Bronchial epithelial cell (primary cell): ENCODE data around the gene APLP2. TPM values are rescaled to one million over a fixed set of nuclear protein-coding genes. Genes with fewer than 3 reads are reported as not detected.

Experiments used
- DNase-seq: peaks from one replicate; pipeline ENCODE4 v3.0.0-alpha.2; 2010; ENCODE audit warnings: low read depth
- FAIRE-seq: peaks from 2 replicates; lab custom pipeline; 2011; peaks lifted over from hg19 to GRCh38; lab: Jason Lieb, UNC
- H3K27me3 ChIP-seq: 2 replicates; pipeline ENCODE4 v1.5.1; 2011; ENCODE audit warnings: low read length; ENCODE audit not compliant: control insufficient read depth, insufficient read depth
- H3K36me3 ChIP-seq: 2 replicates; pipeline ENCODE4 v1.5.1; 2011; ENCODE audit warnings: low read length; ENCODE audit not compliant: control insufficient read depth, insufficient read depth
- H3K4me3 ChIP-seq: 2 replicates; pipeline ENCODE4 v1.5.1; 2011; ENCODE audit warnings: mild to moderate bottlenecking, low read depth, low read length, control low read depth
- total RNA-seq: library from RNA; depleted of rRNA; stranded (reverse); fragments of >200 nt; gene quantifications from 2 replicates; pipeline ENCODE4 v1.2.1, GENCODE V29; 2014
- TF ChIP-seq, protein P1 (sequence below): IDR thresholded peaks from 2 replicates; pipeline ENCODE4 v1.5.1; 2011; ENCODE audit warnings: mild to moderate bottlenecking, moderate library complexity, low read length, control low read depth, inconsistent platforms; ENCODE audit not compliant: insufficient read depth, severe bottlenecking

Gene APLP2
- total RNA-seq, 1 donor from 2014 or later = 504 TPM

DNA sequence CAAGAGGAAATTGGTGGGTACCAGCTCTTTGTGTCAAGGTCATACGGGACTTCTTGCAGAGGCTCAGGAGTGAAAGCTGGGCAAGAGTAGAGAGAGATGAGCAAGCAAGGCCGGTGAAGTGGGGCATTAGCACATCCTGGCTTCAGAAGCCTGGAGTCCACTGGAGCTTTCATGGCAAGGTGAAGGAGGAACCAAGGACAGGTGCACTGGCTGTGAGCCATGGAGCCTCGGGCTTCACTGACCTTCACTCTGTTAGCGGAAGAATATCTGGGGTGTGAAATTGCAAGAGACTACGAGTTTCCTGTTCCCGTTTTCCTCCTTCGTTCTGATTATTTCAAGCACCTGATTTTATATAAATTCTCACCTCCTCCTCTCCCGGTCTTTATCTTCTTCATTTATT is 64.0 kb downstream of the APLP2 start:
- H3K27me3 ChIP-seq = no peaks in the 10 kb centered on the region
- TF ChIP-seq, protein P1, sequence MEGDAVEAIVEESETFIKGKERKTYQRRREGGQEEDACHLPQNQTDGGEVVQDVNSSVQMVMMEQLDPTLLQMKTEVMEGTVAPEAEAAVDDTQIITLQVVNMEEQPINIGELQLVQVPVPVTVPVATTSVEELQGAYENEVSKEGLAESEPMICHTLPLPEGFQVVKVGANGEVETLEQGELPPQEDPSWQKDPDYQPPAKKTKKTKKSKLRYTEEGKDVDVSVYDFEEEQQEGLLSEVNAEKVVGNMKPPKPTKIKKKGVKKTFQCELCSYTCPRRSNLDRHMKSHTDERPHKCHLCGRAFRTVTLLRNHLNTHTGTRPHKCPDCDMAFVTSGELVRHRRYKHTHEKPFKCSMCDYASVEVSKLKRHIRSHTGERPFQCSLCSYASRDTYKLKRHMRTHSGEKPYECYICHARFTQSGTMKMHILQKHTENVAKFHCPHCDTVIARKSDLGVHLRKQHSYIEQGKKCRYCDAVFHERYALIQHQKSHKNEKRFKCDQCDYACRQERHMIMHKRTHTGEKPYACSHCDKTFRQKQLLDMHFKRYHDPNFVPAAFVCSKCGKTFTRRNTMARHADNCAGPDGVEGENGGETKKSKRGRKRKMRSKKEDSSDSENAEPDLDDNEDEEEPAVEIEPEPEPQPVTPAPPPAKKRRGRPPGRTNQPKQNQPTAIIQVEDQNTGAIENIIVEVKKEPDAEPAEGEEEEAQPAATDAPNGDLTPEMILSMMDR = no peak
- FAIRE-seq = no peak
- no peak for DNase-seq
- H3K36me3 ChIP-seq = peaks cover 32% of the 10 kb centered on the region
- H3K4me3 ChIP-seq = no peak overlapping the region

DNA sequence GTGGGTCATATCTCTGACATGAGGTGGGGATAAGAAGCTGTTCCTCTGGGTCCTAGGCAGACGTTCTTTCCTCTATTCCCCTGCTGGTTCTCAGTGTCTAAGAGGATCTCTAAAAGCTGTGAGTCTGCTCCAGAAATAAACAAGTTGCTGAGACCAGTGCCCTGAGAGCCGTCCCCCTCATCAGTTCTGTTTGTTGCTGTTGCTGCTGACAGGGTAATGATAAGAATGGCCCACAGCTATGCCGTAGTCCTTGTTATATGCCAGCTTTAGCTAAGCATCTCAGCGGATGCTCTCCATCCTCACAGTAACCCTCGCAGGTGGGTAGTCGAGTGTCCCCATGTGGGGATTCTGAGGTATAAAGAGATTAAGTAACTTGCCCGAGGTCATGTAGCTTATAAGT is 66.4 kb downstream of the APLP2 start:
- TF ChIP-seq, protein P1 = no peak
- Histone ChIP-seq H3K36me3 (peaks cover 32% of the 10 kb centered on the region), H3K4me3 (no peak overlapping the region), H3K27me3 (no peaks in the 10 kb centered on the region)
- no peak for DNase-seq
- peak; percentile 73 for FAIRE-seq

DNA sequence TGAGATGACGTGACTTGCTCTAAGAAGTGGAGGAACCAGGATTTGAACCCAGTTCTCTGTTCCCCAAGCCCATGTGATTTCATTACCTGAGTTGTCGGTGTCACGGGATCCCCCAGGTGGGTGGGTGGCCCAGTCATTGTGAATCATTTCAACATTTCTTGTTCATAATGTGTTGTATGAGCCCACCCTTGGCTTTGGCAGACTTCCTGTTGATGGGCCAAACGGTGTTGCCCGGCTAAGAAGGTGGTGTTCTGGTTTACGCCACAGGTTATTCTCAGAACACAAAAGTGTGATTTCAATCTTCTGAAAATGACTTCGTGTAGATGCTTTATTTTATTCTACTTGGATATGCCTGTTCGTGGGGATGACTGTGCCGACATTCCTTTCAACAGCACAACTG is 68.3 kb downstream of the APLP2 start:
- TF ChIP-seq, protein P1 = no peak
- Histone ChIP-seq H3K4me3 (no peak overlapping the region), H3K27me3 (no peaks in the 10 kb centered on the region), H3K36me3 (peaks cover 45% of the 10 kb centered on the region)
- no peak for DNase-seq
- no peak for FAIRE-seq

DNA sequence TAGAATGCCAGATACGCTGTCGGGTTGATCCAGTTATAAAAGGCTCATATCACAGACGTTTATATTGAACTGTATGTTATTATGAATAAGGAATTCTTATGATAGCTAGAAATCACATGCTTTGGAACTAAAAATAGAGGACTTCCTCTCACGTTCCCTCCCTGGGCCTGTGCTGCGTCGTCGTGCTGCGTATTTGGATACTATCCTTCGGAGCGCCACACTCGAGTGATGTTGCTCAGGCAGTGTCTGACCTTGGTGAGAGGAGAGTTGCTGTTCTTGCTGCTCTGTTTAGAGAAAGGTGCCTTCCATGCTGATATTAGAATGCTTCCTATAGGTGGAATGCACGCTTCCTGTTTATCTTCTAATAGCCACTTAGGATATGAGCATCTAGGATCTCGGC is 69.7 kb downstream of the APLP2 start:
- Histone ChIP-seq H3K4me3 (no peak overlapping the region), H3K27me3 (no peaks in the 10 kb centered on the region), H3K36me3 (peaks cover 47% of the 10 kb centered on the region)
- FAIRE-seq (no peak), DNase-seq (no peak)
- TF ChIP-seq, protein P1 = no peak

DNA sequence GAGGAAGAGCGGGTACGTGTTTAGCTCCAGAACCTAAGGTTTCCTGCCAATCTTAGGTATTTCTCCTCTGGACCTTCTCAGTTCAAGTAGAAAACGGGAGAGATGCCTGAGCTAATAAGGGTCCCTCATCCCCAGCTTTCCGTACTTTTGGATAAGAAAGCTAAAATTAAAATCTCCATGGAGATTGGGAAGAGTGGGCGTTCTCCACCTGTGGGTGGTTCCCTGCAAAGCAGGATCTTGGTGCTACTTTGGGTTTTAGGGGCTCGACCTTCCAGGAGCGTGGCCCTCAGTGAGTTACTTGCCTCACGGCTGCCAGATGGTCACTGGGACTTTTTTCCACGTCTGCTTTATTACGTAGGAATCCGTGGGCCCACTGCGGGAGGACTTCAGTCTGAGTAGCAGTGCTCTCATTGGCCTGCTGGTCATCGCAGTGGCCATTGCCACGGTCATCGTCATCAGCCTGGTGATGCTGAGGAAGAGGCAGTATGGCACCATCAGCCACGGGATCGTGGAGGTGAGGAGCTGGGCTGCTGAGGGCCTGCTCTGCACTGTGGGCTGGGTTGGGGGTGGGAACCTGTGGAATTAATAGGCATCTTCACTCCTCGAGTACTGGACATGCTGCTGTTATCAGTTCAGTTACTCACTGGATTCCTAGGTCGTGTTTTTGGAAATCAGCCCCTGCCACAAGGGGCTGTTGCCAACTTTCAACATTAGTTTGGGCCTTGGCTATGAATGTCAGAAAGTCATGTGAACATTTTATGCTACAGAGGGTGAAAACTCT is 72.1 kb downstream of the APLP2 start:
- DNase-seq (no peak), FAIRE-seq (no peak)
- Histone ChIP-seq H3K4me3 (no peak overlapping the region), H3K36me3 (peaks cover 36% of the 10 kb centered on the region), H3K27me3 (no peaks in the 10 kb centered on the region)
- TF ChIP-seq, protein P1 = no peak
